Vagina (tissue), 2 donors: ENCODE measurements around the gene NOMO2. TPM values are rescaled to one million over a fixed set of nuclear protein-coding genes. Genes with fewer than 3 reads are reported as not detected.
"Not testable (repeated sequence)": the region's sequence is repeated elsewhere in the genome, so short reads cannot be mapped to it uniquely, and the experiment has no call there.

ENCODE experiments used
- DNase-seq, 2 donors: peaks; one replicate each; pipeline ENCODE4 v3.0.0-alpha.2; 2017; ENCODE audit errors: extremely low spot score in 2 of 2
- H3K27ac ChIP-seq: fragments of 200-600 bp; sonication (generic); one replicate; pipeline ENCODE4 v1.5.1; 2019
- H3K27me3 ChIP-seq: fragments of 200-600 bp; sonication (generic); one replicate; pipeline ENCODE4 v1.5.1; 2019
- H3K36me3 ChIP-seq, 2 donors: fragments of 200-600 bp; sonication (generic); one replicate each; pipeline ENCODE4 v1.5.1; 2017 to 2019
- H3K4me1 ChIP-seq: fragments of 200-600 bp; sonication (generic); one replicate; pipeline ENCODE4 v1.5.1; 2019
- H3K4me3 ChIP-seq, 2 donors: fragments of 200-600 bp; sonication (generic); 1 replicate in 1 of 2; 2 replicates in 1 of 2; pipeline ENCODE4 v1.5.1; 2016 to 2019
- H3K9me3 ChIP-seq: fragments of 200-600 bp; sonication (generic); one replicate; pipeline ENCODE4 v1.5.1; 2019
- intact Hi-C: fragments of 100-400 bp; cut with DNase I; formaldehyde crosslinking; loops from one replicate; pipeline ENCODE4 v1.15.1; 2023
- total RNA-seq: library from RNA; depleted of rRNA; stranded (reverse); fragments of >200 nt; gene quantifications from one replicate; pipeline ENCODE4 v1.2.3, GENCODE V29; 2016

The NOMO2 gene
- total RNA-seq, 1 donor from 2014 or later: 58.4 TPM

GRCh38 chr16:18530329-18530728 lies 31.6 kb downstream of the NOMO2 start:
- DNase-seq, H3K27me3 ChIP-seq, H3K4me1 ChIP-seq, intact Hi-C loops, H3K4me3 ChIP-seq, H3K27ac ChIP-seq, H3K9me3 ChIP-seq, H3K36me3 ChIP-seq: not testable (repeated sequence)

- H3K4me1 ChIP-seq, H3K4me3 ChIP-seq, H3K36me3 ChIP-seq, H3K9me3 ChIP-seq, intact Hi-C loops, H3K27ac ChIP-seq, DNase-seq, H3K27me3 ChIP-seq: not testable (repeated sequence)
These were observed 35.4 kb downstream of the NOMO2 start for GRCh38 chr16:18526547-18526946.

- DNase-seq, intact Hi-C loops, H3K27me3 ChIP-seq, H3K27ac ChIP-seq, H3K36me3 ChIP-seq, H3K4me3 ChIP-seq, H3K4me1 ChIP-seq, H3K9me3 ChIP-seq: not testable (repeated sequence)
These were observed 35.9 kb downstream of the NOMO2 start for GRCh38 chr16:18525882-18526482.

- H3K4me3 ChIP-seq, H3K4me1 ChIP-seq, H3K36me3 ChIP-seq, intact Hi-C loops, H3K27me3 ChIP-seq, H3K27ac ChIP-seq, H3K9me3 ChIP-seq, DNase-seq: not testable (repeated sequence)
These were observed 39.3 kb downstream of the NOMO2 start for GRCh38 chr16:18522637-18523036.

- H3K27ac ChIP-seq, H3K4me1 ChIP-seq, DNase-seq, H3K9me3 ChIP-seq, H3K36me3 ChIP-seq, intact Hi-C loops, H3K4me3 ChIP-seq, H3K27me3 ChIP-seq: not testable (repeated sequence)
These were observed 40.3 kb downstream of the NOMO2 start for GRCh38 chr16:18521445-18522181.

- H3K9me3 ChIP-seq, H3K36me3 ChIP-seq, H3K27ac ChIP-seq, H3K4me1 ChIP-seq, H3K4me3 ChIP-seq, DNase-seq, H3K27me3 ChIP-seq, intact Hi-C loops: not testable (repeated sequence)
These were observed 43.2 kb downstream of the NOMO2 start for GRCh38 chr16:18518536-18519283.

- H3K4me3 ChIP-seq, H3K27ac ChIP-seq, H3K9me3 ChIP-seq, H3K36me3 ChIP-seq, H3K27me3 ChIP-seq, H3K4me1 ChIP-seq, intact Hi-C loops, DNase-seq: not testable (repeated sequence)
These were observed 63.5 kb downstream of the NOMO2 start for GRCh38 chr16:18498430-18498829.

- H3K36me3 ChIP-seq, intact Hi-C loops, H3K9me3 ChIP-seq, H3K4me3 ChIP-seq, H3K4me1 ChIP-seq, H3K27me3 ChIP-seq, DNase-seq, H3K27ac ChIP-seq: not testable (repeated sequence)
These were observed 64.9 kb downstream of the NOMO2 start for GRCh38 chr16:18497032-18497431.

- H3K27ac ChIP-seq, H3K36me3 ChIP-seq, H3K27me3 ChIP-seq, H3K4me1 ChIP-seq, H3K4me3 ChIP-seq, H3K9me3 ChIP-seq, DNase-seq, intact Hi-C loops: not testable (repeated sequence)
These were observed 69.6 kb downstream of the NOMO2 start for GRCh38 chr16:18492118-18492897.

- H3K36me3 ChIP-seq, intact Hi-C loops, DNase-seq, H3K4me3 ChIP-seq, H3K4me1 ChIP-seq, H3K9me3 ChIP-seq, H3K27me3 ChIP-seq, H3K27ac ChIP-seq: not testable (repeated sequence)
These were observed 125.9 kb downstream of the NOMO2 start for GRCh38 chr16:18436025-18436424.

GRCh38 chr16:18415827-18416226 lies 146.1 kb downstream of the NOMO2 start:
- H3K9me3 ChIP-seq, H3K36me3 ChIP-seq, H3K4me1 ChIP-seq, H3K27ac ChIP-seq, H3K4me3 ChIP-seq, DNase-seq, intact Hi-C loops, H3K27me3 ChIP-seq: not testable (repeated sequence)

GRCh38 chr16:18409532-18410293 lies 152.2 kb downstream of the NOMO2 start:
- H3K27me3 ChIP-seq, H3K4me1 ChIP-seq, H3K4me3 ChIP-seq, H3K36me3 ChIP-seq, H3K27ac ChIP-seq, intact Hi-C loops, H3K9me3 ChIP-seq, DNase-seq: not testable (repeated sequence)
